Transverse colon (tissue), 4 donors: Measurements from ENCODE around the gene AGO3. TPM values are rescaled to one million over a fixed set of nuclear protein-coding genes. Genes with fewer than 3 reads are reported as not detected.

Experiments
- DNase-seq: peaks from one replicate; pipeline ENCODE4 v3.0.0-alpha.2; 2019
- H3K27ac ChIP-seq, 4 donors: fragments of 200-600 bp; sonication (generic); 2 replicates each; pipeline ENCODE4 v1.5.1; 2016 to 2018; ENCODE audit warnings: inconsistent platforms in 4 of 4
- H3K27me3 ChIP-seq: fragments of 200-600 bp; sonication (generic); 2 replicates; pipeline ENCODE4 v1.5.1; 2017; ENCODE audit warnings: inconsistent platforms
- H3K36me3 ChIP-seq, 4 donors: fragments of 200-600 bp; sonication (generic); 2 replicates each; pipeline ENCODE4 v1.5.1; 2017 to 2019; ENCODE audit warnings: inconsistent platforms in 4 of 4
- H3K4me1 ChIP-seq, 4 donors: fragments of 200-600 bp; sonication (generic); 2 replicates each; pipeline ENCODE4 v1.5.1; 2017 to 2020; ENCODE audit warnings: inconsistent platforms in 4 of 4
- H3K4me3 ChIP-seq, 4 donors: fragments of 200-600 bp; sonication (generic); 1 replicate in 1 of 4; 2 replicates in 3 of 4; pipeline versions ENCODE4 v1.5.1 to v1.6.1; 2017 to 2019; ENCODE audit warnings: inconsistent platforms in 4 of 4
- H3K9me3 ChIP-seq, 2 donors: fragments of 200-600 bp; sonication (generic); 2 replicates each; pipeline ENCODE4 v1.5.1; 2017 to 2019; ENCODE audit warnings: inconsistent platforms in 2 of 2
- CTCF ChIP-seq, 5 experiments: fragments of 200-600 bp in 3 of 5; fragments of 450-650 bp in 2 of 5; sonication (generic) in 3 of 5; IDR thresholded peaks; 1 replicate in 2 of 5; 2 replicates in 3 of 5; pipeline ENCODE4 v1.5.1; 2016 to 2017; ENCODE audit warnings: antibody characterized with exemption in 5 of 5, inconsistent platforms in 3 of 5, mild to moderate bottlenecking in 2 of 5, moderate library complexity in 1 of 5
- EP300 ChIP-seq: sonication (generic); formaldehyde crosslinking; IDR thresholded peaks from one replicate; pipeline ENCODE4 v1.6.1; 2017; ENCODE audit warnings: antibody characterized with exemption, low read depth
- POLR2A ChIP-seq: fragments of 450-650 bp; IDR thresholded peaks from one replicate; pipeline ENCODE4 v1.6.1; 2016; ENCODE audit warnings: antibody characterized with exemption, mild to moderate bottlenecking, moderate library complexity
- POLR2AphosphoS5 ChIP-seq, 3 donors: sonication (generic); formaldehyde crosslinking; IDR thresholded peaks; one replicate each; pipeline ENCODE4 v1.6.1; 2016; ENCODE audit warnings: antibody characterized with exemption in 3 of 3
- WGBS, 2 donors: methylation state at CpG; one replicate each; pipeline ENCODE4 v1.1.5; 2018; ENCODE audit warnings: low coverage in 1 of 2; 5-methylcytosine and 5-hydroxymethylcytosine counted together
- in situ Hi-C, 4 donors: fragments of 200-750 bp; cut with MboI; loops; one replicate each; pipeline versions ENCODE4 v1.15.0 to v1.15.1; 2017; ENCODE audit warnings: low sequenced_read_pairs in 3 of 4, low pct_ligation_motif_present in 1 of 4, low pct_unique_long_range_greater_than_20kb in 1 of 4
- intact Hi-C: fragments of 100-400 bp; cut with DNase I; formaldehyde crosslinking; loops from one replicate; pipeline ENCODE4 v1.15.1; 2023; ENCODE audit warnings: low total_unique reads
- total RNA-seq, 4 donors: library from RNA; depleted of rRNA; stranded (reverse); fragments of >200 nt; gene quantifications; one replicate each; pipeline ENCODE4 v1.1.0, GENCODE V29; 2016

The AGO3 gene
- total RNA-seq, 4 donors from 2014 or later = 11.3 to 357 (median 14.1) TPM

GRCh38 chr1:35939484-35939883 is 8.6 kb downstream of the AGO3 start:
- 92 to 98% methylated on average over 3 of the region's 3 CpGs for WGBS, 2 donors
- Histone ChIP-seq H3K4me3 (no peak overlapping the region), H3K27ac (no peak overlapping the region), H3K27me3 (no peaks in the 10 kb centered on the region), H3K9me3 (no peaks in the 10 kb centered on the region), H3K36me3 (no peaks in the 10 kb centered on the region), H3K4me1 (peaks cover 0 to 22% (median 2%) of the 10 kb centered on the region in 4 donors)
- intact Hi-C loops = no loop called here
- in situ Hi-C loops = no loop called here
- TF ChIP-seq POLR2A (no peak), CTCF (IDR thresholded peaks at IDR 0.05) (no peak), EP300 (no peak), POLR2AphosphoS5 (IDR thresholded peaks at IDR 0.05) (no peak)
- DNase-seq = no peak

GRCh38 chr1:35945327-35945726 is 14.4 kb downstream of the AGO3 start:
- intact Hi-C loops = no loop called here
- in situ Hi-C loops = no loop called here

GRCh38 chr1:35947547-35947946 is 16.6 kb downstream of the AGO3 start:
- Histone ChIP-seq H3K36me3 (no peaks in the 10 kb centered on the region), H3K9me3 (no peaks in the 10 kb centered on the region), H3K27ac (no peak overlapping the region), H3K4me1 (peaks cover 0 to 7% (median 0%) of the 10 kb centered on the region in 4 donors), H3K4me3 (no peak overlapping the region), H3K27me3 (no peaks in the 10 kb centered on the region)
- DNase-seq = no peak
- WGBS, 2 donors = 63 to 92% methylated on average over 1 to 2 of the region's 2 CpGs
- TF ChIP-seq POLR2AphosphoS5 (IDR thresholded peaks at IDR 0.05) (no peak), EP300 (no peak), POLR2A (no peak), CTCF (IDR thresholded peaks at IDR 0.05) (no peak)
- in situ Hi-C loops (no loop called here), intact Hi-C loops (no loop called here)

More at GRCh38 chr1:35945327-35945726, 14.4 kb downstream of the AGO3 start:
- Histone ChIP-seq H3K36me3 (no peaks in the 10 kb centered on the region), H3K4me1 (peaks cover 0 to 9% (median 0%) of the 10 kb centered on the region in 4 donors), H3K4me3 (no peak overlapping the region), H3K27ac (no peak overlapping the region), H3K9me3 (no peaks in the 10 kb centered on the region), H3K27me3 (no peaks in the 10 kb centered on the region)
- 61 to 68% methylated on average over 2 of the region's 2 CpGs for WGBS, 2 donors
- TF ChIP-seq POLR2AphosphoS5 (IDR thresholded peaks at IDR 0.05) = no peak
- TF ChIP-seq POLR2A = no peak
- TF ChIP-seq CTCF (IDR thresholded peaks at IDR 0.05) = no peak
- no peak for TF ChIP-seq EP300
- DNase-seq = no peak

GRCh38 chr1:35958558-35958957 is 27.7 kb downstream of the AGO3 start:
- 60 to 67% methylated on average over 1 of the region's 1 CpG for WGBS, 2 donors
- peaks cover 0 to 14% (median 4%) of the 10 kb centered on the region in 4 donors for H3K4me1 ChIP-seq
- no peak for TF ChIP-seq POLR2A
- TF ChIP-seq POLR2AphosphoS5 (IDR thresholded peaks at IDR 0.05) = no peak
- no peak for TF ChIP-seq CTCF (IDR thresholded peaks at IDR 0.05)
- TF ChIP-seq EP300 = no peak
- DNase-seq = no peak
- H3K36me3 ChIP-seq = no peaks in the 10 kb centered on the region
- in situ Hi-C loops (no loop called here), intact Hi-C loops (no loop called here)
- H3K4me3 ChIP-seq = no peak overlapping the region
- H3K27me3 ChIP-seq = no peaks in the 10 kb centered on the region
- H3K27ac ChIP-seq = no peak overlapping the region
- H3K9me3 ChIP-seq = no peaks in the 10 kb centered on the region
